OCI-LY1 (cell line): ENCODE measurements around the gene MFSD12.

Source experiments
- CTCF ChIP-seq: fragments of 200-600 bp; sonication (generic), shearing (Covaris generic); IDR thresholded peaks from 2 replicates; pipeline ENCODE4 v1.5.1; 2017; ENCODE audit warnings: mild to moderate bottlenecking, antibody characterized with exemption, low read length, moderate library complexity, mixed read lengths
- EZH2 ChIP-seq: fragments of 200-600 bp; sonication (generic), shearing (Covaris generic); IDR thresholded peaks from 2 replicates; pipeline ENCODE4 v1.8.0; 2017; ENCODE audit warnings: borderline replicate concordance, mixed run types, mild to moderate bottlenecking, antibody characterized with exemption, low read length, moderate library complexity, mixed read lengths

- TF ChIP-seq CTCF (no peak), EZH2 (no peak)
Measured at GRCh38 chr19:3606174-3606689, 48.8 kb upstream of the MFSD12 start.
